Measurements from ENCODE around the gene CDK5RAP2.
"Not testable (repeated sequence)": the region's sequence is repeated elsewhere in the genome, so short reads cannot be mapped to it uniquely, and the experiment has no call there.

The CDK5RAP2 gene

DNA sequence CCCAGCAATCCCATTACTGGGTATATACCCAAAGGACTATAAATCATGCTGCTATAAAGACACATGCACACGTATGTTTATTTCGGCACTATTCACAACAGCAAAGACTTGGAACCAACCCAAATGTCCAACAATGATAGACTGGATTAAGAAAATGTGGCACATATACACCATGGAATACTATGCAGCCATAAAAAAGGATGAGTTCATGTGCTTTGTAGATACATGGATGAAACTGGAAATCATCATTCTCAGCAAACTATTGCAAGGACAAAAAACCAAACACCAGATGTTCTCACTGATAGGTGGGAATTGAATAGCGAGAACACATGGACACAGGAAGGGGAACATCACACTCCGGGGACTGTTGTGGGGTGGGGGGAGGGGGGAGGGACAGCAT, 64.0 kb downstream of the CDK5RAP2 start:
- not testable (repeated sequence) for FAIRE-seq

DNA sequence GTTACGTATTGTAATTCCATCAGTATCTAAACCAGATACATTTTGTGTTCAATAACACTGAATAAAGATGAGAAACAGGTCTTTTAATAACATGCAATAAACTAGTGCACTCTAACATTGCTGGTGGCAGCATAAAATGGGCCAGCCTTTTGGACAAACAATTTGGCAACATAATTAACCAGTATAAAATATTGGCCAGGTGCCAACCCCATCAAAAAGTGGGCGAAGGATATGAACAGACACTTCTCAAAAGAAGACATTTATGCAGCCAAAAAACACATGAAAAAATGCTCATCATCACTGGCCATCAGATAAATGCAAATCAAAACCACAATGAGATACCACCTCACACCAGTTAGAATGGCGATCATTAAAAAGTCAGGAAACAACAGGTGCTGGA, 64.5 kb downstream of the CDK5RAP2 start:
- not testable (repeated sequence) for DNase-seq (ENCODE audit: low spot score); FAIRE-seq

More for the DNA sequence above, 64.0 kb downstream of the CDK5RAP2 start:
- not testable (repeated sequence) for DNase-seq (ENCODE audit: low spot score)

DNA sequence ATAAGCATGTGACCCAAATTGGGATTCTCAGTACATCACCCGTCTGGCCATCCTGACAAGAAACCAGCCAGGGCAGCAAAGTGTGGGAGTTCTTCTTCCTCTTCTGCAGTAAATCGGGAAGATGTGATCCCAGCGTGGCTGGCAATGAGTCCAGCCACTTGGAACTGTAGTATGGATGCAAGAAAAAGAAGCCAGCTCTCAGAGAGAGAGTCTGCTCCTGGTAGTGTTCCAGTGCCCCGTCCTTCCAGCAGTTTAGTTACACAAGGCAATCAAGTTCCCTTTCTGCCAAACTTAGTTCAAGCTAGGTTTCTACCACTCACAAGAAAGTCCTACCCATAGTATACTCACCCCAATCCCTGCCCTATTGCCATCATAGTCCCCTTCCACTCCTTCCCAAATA, 65.6 kb downstream of the CDK5RAP2 start:
- DNase-seq (ENCODE audit: low spot score) (no peak), FAIRE-seq (no peak)

DNA sequence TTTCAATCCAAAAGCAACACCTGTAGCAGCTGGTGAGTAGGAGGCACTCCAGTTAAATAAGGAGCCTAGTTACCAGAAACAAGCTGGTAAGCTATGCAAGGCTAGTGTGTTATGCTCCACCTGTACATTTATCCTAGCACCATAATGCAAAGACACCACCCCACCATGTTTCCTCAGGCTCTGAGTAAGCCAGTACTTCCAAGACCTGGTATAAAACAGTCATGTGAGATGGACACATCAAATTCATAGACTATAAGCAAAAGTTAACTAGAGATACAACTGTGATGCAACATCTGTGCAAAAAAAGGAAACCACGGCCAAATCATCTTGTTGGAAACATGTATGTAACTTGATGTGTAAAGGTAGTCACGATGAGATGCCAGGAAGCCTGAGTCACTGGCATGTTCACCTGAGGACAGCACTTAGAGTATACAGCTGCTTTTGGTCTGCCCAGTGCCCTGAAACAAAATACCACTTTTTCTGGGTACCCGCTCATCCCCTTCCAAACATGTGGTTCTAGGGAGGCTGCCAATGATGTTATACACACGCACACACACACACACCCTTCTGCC, 66.1 kb downstream of the CDK5RAP2 start:
- FAIRE-seq: no peak
- no peak for DNase-seq (ENCODE audit: low spot score)

DNA sequence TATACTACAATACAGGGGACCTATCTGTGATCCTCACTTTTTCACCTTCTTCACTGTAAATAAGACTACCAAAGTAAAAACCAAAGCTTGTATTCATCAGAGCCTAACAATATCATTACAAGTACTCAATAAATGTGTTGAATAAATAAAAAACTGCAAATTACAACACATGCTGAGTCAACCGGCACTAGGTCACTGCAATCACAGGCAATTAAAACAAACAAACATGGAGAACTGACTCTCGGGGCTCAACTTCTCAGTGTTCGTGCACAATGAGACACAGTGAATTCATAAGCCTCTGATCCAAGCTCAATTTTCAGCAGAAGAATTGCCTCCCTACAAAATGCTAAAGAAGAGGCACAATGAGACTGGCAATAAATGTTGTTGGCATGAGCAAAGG, 69.2 kb downstream of the CDK5RAP2 start:
- DNase-seq (ENCODE audit: low spot score): no peak
- no peak for FAIRE-seq

DNA sequence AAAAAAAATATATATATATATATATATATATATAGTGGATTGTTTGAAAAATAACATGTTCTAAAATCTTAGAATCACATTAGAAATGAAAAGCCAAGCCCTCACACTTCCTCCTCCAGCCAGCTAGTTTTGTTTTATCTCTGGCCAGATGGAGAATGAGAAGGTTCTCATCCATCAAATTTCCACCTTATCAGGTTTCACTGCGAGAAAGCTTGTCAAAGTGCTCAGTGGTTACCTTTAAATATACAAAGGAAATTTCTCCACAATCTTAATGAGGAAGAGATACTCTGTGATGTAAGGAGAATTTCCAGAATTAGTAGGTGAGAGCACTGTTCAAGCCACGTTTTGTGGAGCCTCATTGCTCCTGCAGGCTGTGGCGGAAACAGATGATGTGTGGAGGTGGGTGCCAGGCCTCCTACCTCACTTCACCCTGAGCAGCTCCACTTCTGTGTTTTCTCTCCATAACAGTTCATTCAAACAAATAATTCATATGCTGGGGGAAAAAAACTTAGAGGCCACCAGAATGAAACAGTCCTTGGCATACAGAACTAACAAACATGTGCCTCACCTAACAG, 71.9 kb downstream of the CDK5RAP2 start:
- no peak for DNase-seq (ENCODE audit: low spot score)
- FAIRE-seq: no peak

DNA sequence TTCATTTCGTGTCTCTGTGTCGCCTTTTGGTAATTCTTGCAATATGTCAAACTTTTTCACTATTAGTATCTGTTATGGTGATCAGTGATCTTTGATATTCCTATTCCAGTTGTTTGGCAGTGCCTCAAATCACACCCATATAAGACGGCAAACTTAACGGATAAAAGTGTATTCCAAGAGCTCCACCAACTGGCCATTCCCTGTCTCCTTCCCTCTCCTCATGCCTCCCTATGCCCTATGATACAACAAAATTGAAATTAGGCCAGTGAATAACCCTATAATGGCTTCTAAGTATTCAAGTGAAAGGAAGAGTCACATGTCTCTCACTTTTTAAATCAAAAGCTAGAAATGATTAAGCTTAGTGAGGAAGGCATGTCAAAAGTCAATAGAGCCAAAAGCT, 74.8 kb downstream of the CDK5RAP2 start:
- DNase-seq (ENCODE audit: low spot score): no peak
- FAIRE-seq: no peak

DNA sequence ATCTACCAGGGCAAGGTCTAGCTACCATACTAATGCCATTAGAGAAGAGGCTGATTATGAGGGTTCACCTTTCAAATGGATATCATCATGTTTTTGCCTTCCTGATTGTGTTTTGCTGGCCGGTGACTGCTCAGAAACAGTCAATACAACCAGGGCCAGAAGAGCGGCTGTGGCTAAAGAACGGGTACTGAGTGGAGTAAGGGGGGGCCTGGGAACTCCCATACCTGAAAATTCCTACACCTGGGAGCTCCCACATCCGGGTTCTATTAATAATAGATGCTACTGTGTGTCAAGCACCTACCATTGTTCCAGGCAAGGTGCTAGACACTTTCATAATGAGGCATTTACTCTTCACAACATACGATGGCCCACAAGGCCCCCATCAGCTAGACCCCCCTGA, 79.2 kb downstream of the CDK5RAP2 start:
- no peak for DNase-seq (ENCODE audit: low spot score)
- no peak for FAIRE-seq

DNA sequence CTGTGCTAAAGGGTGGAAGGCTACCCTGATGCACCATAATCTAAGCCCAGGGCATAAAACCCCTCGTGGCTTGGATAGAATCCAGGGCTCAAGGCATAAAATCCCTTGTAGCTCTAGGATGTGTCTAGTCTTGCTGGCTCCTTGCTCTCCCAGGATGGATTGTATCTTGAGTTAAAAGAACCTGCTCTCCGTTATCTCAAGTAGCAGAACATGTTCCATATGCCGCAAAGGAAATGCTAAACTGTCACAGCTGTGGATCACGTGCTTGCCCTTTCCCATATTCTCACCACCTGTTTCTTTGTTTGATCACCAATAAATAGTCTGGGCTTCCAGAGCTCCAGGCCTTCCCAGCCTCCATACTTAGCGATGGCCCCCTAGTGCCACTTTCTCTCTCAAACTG, 82.1 kb downstream of the CDK5RAP2 start:
- not testable (repeated sequence) for DNase-seq (ENCODE audit: low spot score); FAIRE-seq

DNA sequence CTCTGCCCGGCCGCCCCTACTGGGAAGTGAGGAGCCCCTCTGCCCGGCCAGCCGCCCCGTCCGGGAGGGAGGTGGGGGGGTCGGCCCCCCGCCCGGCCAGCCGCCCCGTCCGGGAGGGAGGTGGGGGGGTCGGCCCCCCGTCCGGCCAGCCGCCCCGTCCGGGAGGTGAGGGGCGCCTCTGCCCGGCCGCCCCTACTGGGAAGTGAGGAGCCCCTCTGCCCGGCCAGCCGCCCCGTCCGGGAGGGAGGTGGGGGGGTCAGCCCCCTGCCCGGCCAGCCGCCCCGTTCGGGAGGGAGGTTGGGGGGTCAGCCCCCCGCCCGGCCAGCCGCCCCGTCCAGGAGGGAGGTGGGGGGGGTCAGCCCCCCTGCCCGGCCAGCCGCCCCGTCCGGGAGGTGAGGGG, 83.5 kb downstream of the CDK5RAP2 start:
- not testable (repeated sequence) for FAIRE-seq; DNase-seq (ENCODE audit: low spot score)

DNA sequence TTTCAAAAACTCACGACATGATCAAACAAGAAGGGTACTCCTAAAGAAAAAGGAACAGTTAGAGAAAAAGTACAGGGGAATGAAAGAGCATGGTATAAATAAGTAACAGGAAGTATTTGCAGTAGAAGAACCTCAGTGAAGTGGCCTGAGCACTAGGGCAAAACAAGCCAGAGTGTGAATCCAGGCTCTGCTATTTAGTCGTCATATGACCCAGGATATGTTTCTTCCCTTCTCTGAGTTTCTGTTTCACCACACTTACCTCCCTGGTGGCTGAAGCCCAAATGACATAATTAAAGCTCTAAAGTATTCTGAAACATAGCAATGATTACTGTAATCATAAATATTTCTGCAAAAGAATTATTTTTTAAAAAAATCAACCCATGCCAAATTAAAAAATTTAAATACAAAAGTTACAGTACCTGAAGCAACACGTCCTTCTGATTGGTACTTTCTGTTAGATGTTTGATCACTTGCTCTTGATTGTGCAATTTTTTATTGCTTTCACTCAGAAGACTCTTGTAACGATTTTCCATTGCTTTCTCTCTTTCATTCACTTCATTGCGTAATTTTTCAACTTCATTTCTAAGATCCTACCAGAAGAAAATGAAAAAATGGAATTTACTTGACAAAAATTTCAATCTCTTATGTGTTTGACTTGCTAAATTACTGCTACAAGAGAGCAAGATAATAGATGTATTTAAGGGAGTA, 88.9 kb downstream of the CDK5RAP2 start:
- DNase-seq (ENCODE audit: low spot score) (no peak), FAIRE-seq (no peak)

DNA sequence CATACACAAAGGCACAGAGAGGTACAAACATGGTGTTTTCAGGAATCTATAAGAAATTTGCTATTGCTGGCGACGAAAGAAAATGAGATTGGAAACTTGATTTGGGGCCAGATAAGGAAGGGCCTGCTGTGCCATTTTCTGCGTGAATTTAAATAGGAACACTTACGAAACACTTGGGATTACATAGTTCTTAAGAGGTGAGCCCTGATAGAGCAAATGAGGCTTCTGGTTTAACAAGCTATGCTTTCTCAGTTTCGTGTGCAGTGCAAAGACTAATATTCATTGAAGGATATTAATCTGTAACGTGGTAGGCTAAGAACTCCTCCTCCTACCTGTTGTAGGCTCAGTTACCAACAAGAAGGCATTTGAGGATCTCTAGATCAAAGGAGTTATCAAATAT, 93.1 kb downstream of the CDK5RAP2 start:
- FAIRE-seq: no peak
- DNase-seq (ENCODE audit: low spot score): no peak

DNA sequence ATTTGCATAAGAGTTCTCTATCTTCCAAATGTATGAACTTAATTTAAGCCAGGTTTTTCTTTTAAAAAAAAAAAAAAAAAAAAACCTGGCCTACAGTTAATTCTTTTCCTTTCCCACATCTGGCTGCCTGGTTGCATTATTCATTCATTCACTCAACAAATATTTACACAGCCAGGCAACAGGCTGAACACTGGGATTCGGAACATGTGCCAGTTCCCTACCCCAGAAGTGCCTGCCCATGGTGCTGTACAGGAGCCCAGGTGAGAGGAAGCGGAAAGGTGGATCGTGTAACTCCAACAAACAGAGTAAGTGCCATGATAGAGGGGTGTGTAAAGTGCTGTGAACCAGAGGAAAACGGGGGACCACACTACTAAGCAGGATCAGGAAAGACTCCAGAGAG, 93.6 kb downstream of the CDK5RAP2 start:
- FAIRE-seq (no peak), DNase-seq (ENCODE audit: low spot score) (no peak)

DNA sequence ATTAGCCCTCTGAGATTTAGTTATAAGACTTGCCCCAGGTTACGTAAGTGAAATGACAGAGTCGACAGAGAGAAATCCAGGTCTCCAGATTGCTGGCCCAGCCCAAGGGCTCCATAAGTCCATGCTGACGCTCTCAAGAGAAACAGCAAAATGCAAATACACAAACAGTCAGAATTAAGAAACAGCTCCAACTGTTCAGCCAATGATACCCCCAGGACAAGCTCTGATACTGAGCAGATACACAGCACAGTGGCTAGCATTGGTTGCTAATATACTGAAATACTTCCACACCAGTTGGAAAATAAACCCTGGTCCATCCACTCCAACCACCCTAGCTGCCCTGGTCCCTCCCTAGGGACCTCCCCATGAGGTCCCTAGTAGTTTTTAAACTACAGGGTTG, 94.2 kb downstream of the CDK5RAP2 start:
- DNase-seq (ENCODE audit: low spot score) (no peak), FAIRE-seq (no peak)

DNA sequence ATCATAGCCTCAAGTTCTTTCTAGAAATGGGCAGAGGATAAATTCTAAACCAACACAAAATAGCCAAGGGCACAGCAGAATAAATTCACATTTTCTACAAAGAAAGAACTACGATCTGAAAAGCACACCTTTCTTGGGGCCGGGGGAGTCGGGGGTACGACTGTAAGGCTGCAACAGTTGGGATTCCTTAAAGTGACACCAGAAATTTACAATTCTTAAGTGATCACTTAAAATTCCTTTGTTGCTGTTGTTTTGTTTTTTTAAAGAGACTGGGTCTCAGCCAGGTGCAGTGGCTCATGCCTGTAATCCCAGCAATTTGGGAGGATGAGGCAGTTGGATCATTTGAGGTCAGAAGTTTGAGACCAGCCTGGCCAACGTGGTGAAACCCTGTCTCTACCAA, 95.8 kb downstream of the CDK5RAP2 start:
- DNase-seq (ENCODE audit: low spot score) (no peak), FAIRE-seq (no peak)

DNA sequence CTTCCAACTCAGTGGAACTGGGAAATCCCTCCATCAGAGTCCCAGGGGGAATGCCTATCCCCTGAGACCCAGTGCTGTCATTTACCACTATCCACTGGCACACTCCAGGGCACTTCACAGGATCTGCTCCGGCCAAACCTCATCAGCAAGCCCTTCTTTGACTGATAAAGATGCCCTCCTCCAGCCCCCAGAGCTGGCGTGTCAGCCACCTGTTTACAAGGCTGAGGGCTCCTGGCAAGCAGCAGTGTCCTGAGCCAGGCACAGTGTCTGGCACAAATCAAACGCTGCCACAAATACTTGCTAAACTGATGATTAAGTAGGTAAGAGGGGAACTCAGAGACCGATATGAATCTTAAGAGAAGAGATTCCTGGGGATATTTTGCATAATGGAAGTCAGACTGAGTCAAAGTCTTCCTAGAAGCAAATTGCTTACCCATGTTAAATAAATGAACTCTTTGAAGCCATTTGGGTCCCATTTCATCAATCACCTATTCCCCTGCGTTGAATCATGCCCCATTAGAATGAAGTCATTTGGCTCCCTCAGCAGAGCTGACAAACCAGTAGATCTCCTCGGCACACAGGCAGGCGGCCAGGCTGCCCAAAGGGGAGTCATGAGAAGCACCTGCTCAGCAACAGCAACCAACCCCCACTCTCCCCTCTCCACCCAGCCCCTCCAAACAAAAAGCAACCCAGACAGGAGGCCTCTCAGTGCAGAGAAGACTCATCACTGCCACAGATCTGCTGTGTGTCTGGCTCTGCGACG, 97.4 kb downstream of the CDK5RAP2 start:
- FAIRE-seq (no peak), DNase-seq (ENCODE audit: low spot score) (no peak)

DNA sequence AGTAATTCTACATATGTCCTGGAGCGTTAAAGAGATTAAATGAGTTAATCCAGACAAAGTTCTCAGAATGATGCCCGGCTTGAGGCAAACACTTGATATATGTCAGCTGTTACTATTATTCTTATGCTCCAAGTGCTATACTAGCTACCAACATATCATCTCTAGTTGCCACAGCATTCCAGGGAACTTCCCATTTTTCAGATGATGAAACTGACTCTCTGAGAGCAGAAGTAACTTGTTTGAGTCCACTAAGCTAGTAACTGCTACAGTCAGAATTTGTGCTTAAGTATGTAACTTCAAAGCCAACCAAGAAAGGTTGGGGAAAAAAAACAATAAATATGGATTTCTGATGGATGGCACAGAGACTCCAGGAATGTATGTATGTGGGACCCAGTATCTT, 98.1 kb downstream of the CDK5RAP2 start:
- FAIRE-seq: no peak
- no peak for DNase-seq (ENCODE audit: low spot score)

DNA sequence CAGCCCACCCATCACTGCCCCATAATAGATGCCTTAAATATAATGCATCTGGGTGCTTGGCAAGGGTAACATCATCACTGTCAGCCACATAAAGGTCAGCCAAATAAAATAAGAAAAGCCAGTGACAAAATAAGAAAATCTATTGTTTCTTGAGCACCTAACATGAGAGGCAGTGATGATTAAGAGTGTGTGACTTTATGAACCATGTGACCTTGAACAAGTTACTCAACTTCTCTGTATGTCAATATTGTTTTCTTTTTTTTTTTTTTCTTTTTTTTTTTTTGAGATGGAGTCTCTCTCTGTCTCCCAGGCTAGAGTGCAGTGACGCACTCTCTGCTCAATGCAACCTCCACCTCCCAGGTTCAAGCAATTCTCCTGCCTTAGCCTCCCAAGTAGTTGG, 98.7 kb downstream of the CDK5RAP2 start:
- DNase-seq (ENCODE audit: low spot score) (no peak), FAIRE-seq (no peak)

DNA sequence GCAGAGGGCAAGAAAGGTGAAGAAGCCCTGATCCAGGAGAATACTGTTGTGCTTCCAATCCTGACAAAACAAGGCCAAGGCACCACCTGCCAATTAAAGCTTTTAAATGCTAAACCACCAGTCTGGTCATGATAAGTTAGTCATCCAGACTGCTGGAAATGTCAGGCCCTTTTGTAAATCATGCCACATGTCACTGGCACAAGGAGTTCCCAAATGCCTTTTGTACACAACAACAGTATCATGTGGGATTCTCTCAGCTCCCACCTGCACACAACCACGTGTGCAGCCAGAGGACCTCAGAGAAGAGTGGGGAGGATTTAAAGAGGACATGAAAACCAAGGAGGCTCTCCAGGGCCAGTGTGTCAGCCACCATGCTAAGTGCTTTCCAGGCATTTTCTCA, 99.3 kb downstream of the CDK5RAP2 start:
- FAIRE-seq (no peak), DNase-seq (ENCODE audit: low spot score) (no peak)

DNA sequence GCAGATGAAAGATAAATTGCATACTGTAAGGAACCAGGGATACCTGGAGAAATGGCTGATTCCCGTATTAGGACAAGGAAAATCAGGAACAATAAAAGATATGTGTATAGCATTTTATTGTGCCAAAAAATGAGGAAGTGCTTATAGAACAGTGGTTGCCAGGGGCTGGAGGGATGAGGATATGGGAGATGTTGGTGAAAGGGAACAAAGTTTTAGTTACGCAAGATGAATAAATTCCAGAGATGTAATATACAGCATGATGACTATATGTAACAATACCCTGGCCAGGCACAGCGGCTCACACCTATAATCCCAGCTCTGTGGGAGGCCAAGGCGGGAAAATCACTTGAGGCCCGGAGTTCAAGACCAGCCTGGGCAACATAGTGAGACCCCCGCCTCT, 101.8 kb downstream of the CDK5RAP2 start:
- no peak for DNase-seq (ENCODE audit: low spot score)
- FAIRE-seq: no peak

DNA sequence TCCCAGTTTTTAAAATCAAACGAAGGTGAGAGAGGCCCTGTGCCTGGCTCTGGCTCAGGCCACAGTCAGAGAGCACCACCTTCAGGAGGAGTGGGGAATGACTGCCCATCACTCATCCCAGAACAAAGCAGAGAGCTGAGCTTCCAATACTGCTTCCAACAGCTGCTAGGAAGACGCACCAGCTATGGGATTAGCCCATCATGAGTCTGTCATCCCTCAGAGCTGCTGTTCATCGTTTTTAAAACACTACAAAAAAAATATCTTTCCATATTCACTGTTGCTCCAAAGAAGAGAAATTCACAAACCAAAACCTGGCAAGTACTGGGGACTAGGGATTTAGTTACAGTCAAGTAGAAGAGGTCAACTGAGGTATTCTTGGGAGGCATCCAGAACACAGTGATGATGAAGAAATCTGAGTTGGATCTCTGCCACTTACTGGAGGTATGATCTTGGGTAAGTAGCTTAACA, 102.4 kb downstream of the CDK5RAP2 start:
- FAIRE-seq (peak; percentile 26), DNase-seq (ENCODE audit: low spot score) (peak; percentile 14)

DNA sequence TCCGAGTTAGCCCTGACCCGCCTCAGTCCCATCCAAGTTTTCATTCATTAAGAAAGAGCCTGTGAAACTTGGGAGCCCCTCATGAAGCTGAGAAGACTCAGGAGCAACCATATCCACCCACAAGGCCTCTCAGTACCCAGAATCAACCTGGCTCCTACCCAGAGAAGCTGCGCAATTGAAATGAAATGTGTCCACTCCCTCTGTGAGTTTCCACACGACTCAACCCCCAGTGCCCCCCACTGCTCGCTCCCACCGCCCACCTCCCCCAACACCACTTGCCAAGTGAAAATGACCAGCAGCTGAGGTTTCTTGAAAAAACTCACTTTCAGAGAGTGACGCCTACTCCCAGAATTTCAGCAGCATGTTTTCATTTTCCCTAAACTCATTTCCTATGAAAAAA, 104.6 kb downstream of the CDK5RAP2 start:
- FAIRE-seq (no peak), DNase-seq (ENCODE audit: low spot score) (no peak)

Data from RCC 7860 (cell line).